Ovary (tissue), 9 donors: ENCODE results near the gene CELF1. TPM values are rescaled to one million over a fixed set of nuclear protein-coding genes. Genes with fewer than 3 reads are reported as not detected.
A peak's percentile ranks its signal among the peaks of the same experiment; 100 is the strongest.

Experiments
- DNase-seq, 5 donors: peaks; one replicate each; pipeline ENCODE4 v3.0.0-alpha.2; 2019 to 2020
- H3K27ac ChIP-seq, 2 donors: fragments of 200-600 bp; one replicate each; pipeline versions ENCODE4 v1.5.1 to v1.8.0; 2019 to 2022
- H3K27me3 ChIP-seq: fragments of 200-600 bp; one replicate; pipeline ENCODE4 v1.8.0; 2022
- H3K36me3 ChIP-seq: fragments of 200-600 bp; sonication (generic); one replicate; pipeline ENCODE4 v1.5.1; 2019
- H3K4me1 ChIP-seq: one replicate; pipeline ENCODE4 v1.8.1; 2013; ENCODE audit warnings: mild to moderate bottlenecking, moderate library complexity; ENCODE audit not compliant: insufficient read depth
- H3K4me3 ChIP-seq: fragments of 200-600 bp; sonication (generic); one replicate; pipeline ENCODE4 v1.5.1; 2017
- H3K9me3 ChIP-seq, 2 donors: fragments of 200-600 bp in 1 of 2; sonication (generic) in 1 of 2; one replicate each; pipeline versions ENCODE4 v1.5.1 to v1.8.1; 2013 to 2019; ENCODE audit warnings: mild to moderate bottlenecking in 1 of 2, moderate library complexity in 1 of 2
- CTCF ChIP-seq, 3 donors: fragments of 450-650 bp in 2 of 3; fragments of 200-600 bp in 1 of 3; IDR thresholded peaks; one replicate each; pipeline versions ENCODE4 v1.5.1 to v1.8.0; 2016 to 2022; ENCODE audit warnings: antibody characterized with exemption in 3 of 3, mild to moderate bottlenecking in 1 of 3
- EP300 ChIP-seq: sonication (generic); formaldehyde crosslinking; IDR thresholded peaks from one replicate; pipeline ENCODE4 v1.6.1; 2017; ENCODE audit warnings: antibody characterized with exemption
- POLR2A ChIP-seq: fragments of 450-650 bp; IDR thresholded peaks from one replicate; pipeline ENCODE4 v1.6.1; 2017; ENCODE audit warnings: antibody characterized with exemption, mild to moderate bottlenecking, moderate library complexity
- WGBS, 3 donors: extraction: QIAGEN DNeasy Blood & Tissue Kit in 1 of 3; methylation state at CpG; one replicate each; pipeline versions ENCODE4 v1.1.5 to v1.1.7; 2013 to 2017; 5-methylcytosine and 5-hydroxymethylcytosine counted together
- intact Hi-C, 4 donors: fragments of 100-400 bp; cut with DNase I; formaldehyde crosslinking; loops; one replicate each; pipeline versions ENCODE4 v1.11.0 to v1.15.1; 2022 to 2023
- polyA plus RNA-seq, 2 donors: library from polyadenylated mRNA; stranded (reverse); fragments of 200-250 nt in 1 of 2; fragments of 350-450 nt in 1 of 2; fragmentation: Illumina TruSeq in 1 of 2; extraction: RNeasy Lipid Tissue Mini Kit (QIAGEN cat#74804) in 1 of 2; gene quantifications; one replicate each; pipeline ENCODE4 v1.2.3, GENCODE V29; 2013 to 2014
- total RNA-seq, 7 donors: library from RNA; depleted of rRNA in 2 of 7; stranded (reverse); fragments of >200 nt in 2 of 7; fragmentation: NEBNext Ultra II Directional in 3 of 7; extraction: Animal tissue kit (Norgen Biotek cat#: 25700) in 3 of 7; gene quantifications; one replicate each; pipeline versions ENCODE4 v1.1.0 to v1.2.4, GENCODE V29; 2016 to 2023
- donor health status: DM: no; HTN: no; CAD: no; lungs with moderate emphysema.
- donor health status: DM: no; HTN: no; CAD: no.
- donor health status: Bipolar disorder and iron deficiency.
- donor health status: DM: yes; HTN: yes; CAD: no.
- donor health status: DM: no; HTN: no; CAD: no.
- donor health status: DM: yes; HTN: yes; CAD: no.

The CELF1 gene
- total and polyA plus RNA-seq, 9 donors: 25.0 to 109 (median 71.5) TPM

- WGBS, 3 donors: 66 to 73% (median 73%) methylated on average over 7 of the region's 7 CpGs
- H3K27ac ChIP-seq: no peak overlapping the region
- peaks cover 11% of the 10 kb centered on the region for H3K4me1 ChIP-seq
- no peaks in the 10 kb centered on the region for H3K9me3 ChIP-seq
- intact Hi-C loops: no loop called here
- TF ChIP-seq POLR2A (no peak), CTCF (IDR thresholded peaks at IDR 0.05) (no peak), EP300 (no peak)
- peak in 1 of 5 donors; percentile 26 for DNase-seq
- H3K27me3 ChIP-seq: no peaks in the 10 kb centered on the region
- H3K4me3 ChIP-seq: no peak overlapping the region
- no peaks in the 10 kb centered on the region for H3K36me3 ChIP-seq
These were observed 38.8 kb upstream of the CELF1 start for GRCh38 chr11:47591764-47592163.

DNA sequence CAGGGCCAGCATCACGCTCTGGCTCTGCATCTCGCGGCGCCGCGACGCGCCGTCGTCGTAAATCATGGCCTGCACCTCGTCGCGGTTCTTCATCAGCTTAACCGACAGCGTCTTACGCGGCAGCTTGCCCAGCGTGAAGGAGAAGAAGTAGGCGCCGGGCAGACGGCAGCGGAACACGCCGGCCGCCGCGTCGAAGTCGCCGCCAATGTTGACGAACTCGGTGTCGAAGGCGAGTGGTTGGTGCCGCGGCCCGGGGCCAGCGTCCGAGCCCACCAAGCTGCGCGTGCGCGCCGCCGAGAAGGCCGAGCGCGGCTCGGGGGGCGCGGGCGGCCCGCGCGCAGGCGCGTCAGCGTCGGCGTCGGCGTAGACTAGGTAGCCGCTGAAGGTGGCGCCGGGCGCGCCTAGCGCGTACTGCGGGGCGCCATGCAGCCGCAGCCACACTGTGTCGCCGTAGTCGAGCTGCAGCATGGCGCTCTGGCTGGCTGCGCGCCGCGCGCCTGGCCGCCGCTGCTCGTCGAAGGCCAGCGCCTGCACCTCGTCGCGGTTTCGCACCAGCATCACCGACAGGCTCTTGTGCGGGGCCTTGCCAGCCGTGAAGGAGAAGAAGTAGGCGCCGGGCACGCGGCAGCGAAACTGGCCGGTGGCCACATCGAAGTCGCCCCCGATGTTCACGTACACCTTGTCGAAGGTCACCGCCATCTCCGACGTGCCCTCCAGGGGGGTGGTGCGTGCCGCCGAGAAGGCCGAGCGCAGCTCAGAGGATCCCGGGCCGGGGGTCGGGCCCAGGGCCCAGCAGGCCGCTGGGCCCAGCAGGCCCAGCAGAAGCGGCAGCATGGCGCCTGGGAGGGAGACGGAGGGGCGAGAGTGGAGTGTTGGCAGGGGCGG lies 37.3 kb upstream of the CELF1 start:
- Histone ChIP-seq H3K36me3 (no peaks in the 10 kb centered on the region), H3K4me3 (peak overlapping the region; percentile 58), H3K27me3 (no peaks in the 10 kb centered on the region), H3K4me1 (peaks cover 11% of the 10 kb centered on the region), H3K9me3 (no peaks in the 10 kb centered on the region), H3K27ac (peak overlapping the region; percentile 61 to 76)
- intact Hi-C loops: no loop called here
- WGBS, 3 donors: 10 to 38% (median 18%) methylated on average over 80 to 122 of the region's 122 CpGs
- DNase-seq: peak; percentile 64 to 82 (median 74)
- TF ChIP-seq POLR2A: peak; percentile 56
- TF ChIP-seq EP300: no peak
- no peak for TF ChIP-seq CTCF (IDR thresholded peaks at IDR 0.05)

- Histone ChIP-seq H3K36me3 (no peaks in the 10 kb centered on the region), H3K27ac (peak overlapping the region; percentile 61 to 76), H3K27me3 (no peaks in the 10 kb centered on the region), H3K4me1 (peaks cover 11% of the 10 kb centered on the region), H3K9me3 (no peaks in the 10 kb centered on the region), H3K4me3 (peak overlapping the region; percentile 58)
- WGBS, 3 donors: 7 to 28% (median 12%) methylated on average over 29 to 51 of the region's 51 CpGs
- TF ChIP-seq CTCF (IDR thresholded peaks at IDR 0.05) (no peak), POLR2A (no peak), EP300 (no peak)
- peak; percentile 43 to 74 (median 59) for DNase-seq
- intact Hi-C loops: no loop called here
These were observed 36.6 kb upstream of the CELF1 start for GRCh38 chr11:47589584-47589976.

GRCh38 chr11:47589118-47589517 lies 36.2 kb upstream of the CELF1 start:
- 35 to 57% (median 41%) methylated on average over 11 of the region's 11 CpGs for WGBS, 3 donors
- Histone ChIP-seq H3K4me1 (peaks cover 11% of the 10 kb centered on the region), H3K27ac (peak overlapping the region in 1 of 2 donors; percentile 76), H3K36me3 (no peaks in the 10 kb centered on the region), H3K27me3 (no peaks in the 10 kb centered on the region), H3K9me3 (no peaks in the 10 kb centered on the region), H3K4me3 (peak overlapping the region; percentile 58)
- intact Hi-C loops: no loop called here
- no peak for TF ChIP-seq EP300
- no peak for TF ChIP-seq CTCF (IDR thresholded peaks at IDR 0.05)
- no peak for TF ChIP-seq POLR2A
- no peak for DNase-seq
